Measurements from ENCODE around the gene VWF. TPM values are rescaled to one million over a fixed set of nuclear protein-coding genes. Genes with fewer than 3 reads are reported as not detected.

Gene VWF
- total RNA-seq, 4 donors from 2014 or later, result 78.8 to 118 (median 101) TPM

GRCh38 chr12:6167327-6168280, 43.1 kb upstream of the VWF start:
- Histone ChIP-seq H3K27me3 (no peaks in the 10 kb centered on the region), H3K36me3 (no peaks in the 10 kb centered on the region), H3K9me3 (no peaks in the 10 kb centered on the region), H3K27ac (peak overlapping the region; percentile 64 to 81 (median 72)), H3K4me1 (peaks cover 8 to 14% of the 10 kb centered on the region in 2 donors), H3K4me3 (peak overlapping the region in 1 of 4 donors; percentile 29)
- in situ Hi-C loops (cut with MboI; ENCODE audit: low sequenced_read_pairs in 4 of 4) (no loop called here), intact Hi-C loops (cut with DNase I; ENCODE audit: low total_unique reads) (no loop called here)
- DNase-seq (peak; percentile 47 to 54), ATAC-seq (peak; percentile 81 to 91)
- TF ChIP-seq CTCF (IDR thresholded peaks at IDR 0.05 in 4 of 5, conservative IDR thresholded peaks at IDR 0.05 in 1 of 5) (no peak), POLR2A (IDR thresholded peaks at IDR 0.05) (peak; percentile 28 to 53)

GRCh38 chr12:6166808-6167207, 42.3 kb upstream of the VWF start:
- peaks cover 8 to 14% of the 10 kb centered on the region in 2 donors for H3K4me1 ChIP-seq
- ATAC-seq (no peak), DNase-seq (no peak)
- no peak overlapping the region for H3K4me3 ChIP-seq
- no peaks in the 10 kb centered on the region for H3K9me3 ChIP-seq
- in situ Hi-C loops (cut with MboI; ENCODE audit: low sequenced_read_pairs in 4 of 4), result no loop called here
- H3K36me3 ChIP-seq, result no peaks in the 10 kb centered on the region
- H3K27ac ChIP-seq, result peak overlapping the region; percentile 64 to 81 (median 72)
- TF ChIP-seq POLR2A (IDR thresholded peaks at IDR 0.05) (no peak), CTCF (IDR thresholded peaks at IDR 0.05 in 4 of 5, conservative IDR thresholded peaks at IDR 0.05 in 1 of 5) (no peak)
- intact Hi-C loops (cut with DNase I; ENCODE audit: low total_unique reads), result no loop called here
- no peaks in the 10 kb centered on the region for H3K27me3 ChIP-seq

- Histone ChIP-seq H3K36me3 (no peaks in the 10 kb centered on the region), H3K4me1 (peaks cover 8 to 20% of the 10 kb centered on the region in 2 donors), H3K9me3 (no peaks in the 10 kb centered on the region), H3K27me3 (no peaks in the 10 kb centered on the region), H3K27ac (no peak overlapping the region), H3K4me3 (no peak overlapping the region)
- no peak for ATAC-seq
- in situ Hi-C loops (cut with MboI; ENCODE audit: low sequenced_read_pairs in 4 of 4) (no loop called here), intact Hi-C loops (cut with DNase I; ENCODE audit: low total_unique reads) (no loop called here)
- DNase-seq, result no peak
- TF ChIP-seq CTCF (IDR thresholded peaks at IDR 0.05 in 4 of 5, conservative IDR thresholded peaks at IDR 0.05 in 1 of 5) (no peak), POLR2A (IDR thresholded peaks at IDR 0.05) (no peak)
Observed at GRCh38 chr12:6165395-6165794, 40.9 kb upstream of the VWF start.

- Histone ChIP-seq H3K27ac (no peak overlapping the region), H3K4me1 (peaks cover 7 to 20% of the 10 kb centered on the region in 2 donors), H3K9me3 (no peaks in the 10 kb centered on the region), H3K4me3 (no peak overlapping the region), H3K36me3 (no peaks in the 10 kb centered on the region), H3K27me3 (no peaks in the 10 kb centered on the region)
- DNase-seq (no peak), ATAC-seq (no peak)
- intact Hi-C loops (cut with DNase I; ENCODE audit: low total_unique reads), result no loop called here
- in situ Hi-C loops (cut with MboI; ENCODE audit: low sequenced_read_pairs in 4 of 4), result no loop called here
- TF ChIP-seq CTCF (IDR thresholded peaks at IDR 0.05 in 4 of 5, conservative IDR thresholded peaks at IDR 0.05 in 1 of 5) (no peak), POLR2A (IDR thresholded peaks at IDR 0.05) (no peak)
Observed at GRCh38 chr12:6163416-6164060, 39.1 kb upstream of the VWF start.

Data from gastrocnemius medialis (tissue), 4 donors.